GM13976 (cell line): Measurements from ENCODE around the gene CTNNA2.

Source experiments
- DNase-seq: peaks from one replicate; pipeline ENCODE4 v3.0.0; 2012; ENCODE audit warnings: low spot score
- in situ Hi-C: fragments of 300-500 bp; cut with MboI; formaldehyde crosslinking; loops from one replicate; pipeline ENCODE4 v1.12.0; 2022; ENCODE audit warnings: low sequenced_read_pairs, mixed read lengths, inconsistent platforms; ENCODE audit not compliant: unreplicated experiment
- TF ChIP-seq, protein P1 (sequence below): IDR thresholded peaks from 2 replicates; pipeline ENCODE4 v1.5.1; 2012; ENCODE audit warnings: borderline replicate concordance, mild to moderate bottlenecking; ENCODE audit not compliant: insufficient read depth; ENCODE audit errors: extremely low read depth, missing control alignments, control extremely low read depth

The CTNNA2 gene

DNA sequence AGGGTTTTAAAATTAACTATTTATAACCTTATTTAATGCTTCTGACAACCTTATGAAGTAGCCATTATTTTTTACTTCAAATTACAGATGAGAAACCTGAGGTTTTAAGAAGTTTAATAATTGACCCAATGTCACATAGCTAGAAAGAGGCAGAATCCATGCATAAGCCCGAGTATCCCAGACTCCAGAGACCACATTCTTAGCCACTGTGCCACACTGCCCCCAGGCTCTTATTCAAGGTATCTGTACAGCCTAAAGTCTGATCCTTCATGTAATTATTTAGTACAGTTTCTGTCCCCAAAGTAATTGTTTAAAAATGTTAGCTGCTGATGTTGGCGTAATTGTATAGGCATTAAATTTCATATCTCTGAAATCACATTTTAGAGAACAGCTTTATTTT lies 916.4 kb downstream of the CTNNA2 start:
- DNase-seq: no peak
- in situ Hi-C loops: no loop called here
- TF ChIP-seq, protein P1, sequence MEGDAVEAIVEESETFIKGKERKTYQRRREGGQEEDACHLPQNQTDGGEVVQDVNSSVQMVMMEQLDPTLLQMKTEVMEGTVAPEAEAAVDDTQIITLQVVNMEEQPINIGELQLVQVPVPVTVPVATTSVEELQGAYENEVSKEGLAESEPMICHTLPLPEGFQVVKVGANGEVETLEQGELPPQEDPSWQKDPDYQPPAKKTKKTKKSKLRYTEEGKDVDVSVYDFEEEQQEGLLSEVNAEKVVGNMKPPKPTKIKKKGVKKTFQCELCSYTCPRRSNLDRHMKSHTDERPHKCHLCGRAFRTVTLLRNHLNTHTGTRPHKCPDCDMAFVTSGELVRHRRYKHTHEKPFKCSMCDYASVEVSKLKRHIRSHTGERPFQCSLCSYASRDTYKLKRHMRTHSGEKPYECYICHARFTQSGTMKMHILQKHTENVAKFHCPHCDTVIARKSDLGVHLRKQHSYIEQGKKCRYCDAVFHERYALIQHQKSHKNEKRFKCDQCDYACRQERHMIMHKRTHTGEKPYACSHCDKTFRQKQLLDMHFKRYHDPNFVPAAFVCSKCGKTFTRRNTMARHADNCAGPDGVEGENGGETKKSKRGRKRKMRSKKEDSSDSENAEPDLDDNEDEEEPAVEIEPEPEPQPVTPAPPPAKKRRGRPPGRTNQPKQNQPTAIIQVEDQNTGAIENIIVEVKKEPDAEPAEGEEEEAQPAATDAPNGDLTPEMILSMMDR: no peak

GRCh38 chr2:80437959-80438358 lies 925.1 kb downstream of the CTNNA2 start:
- TF ChIP-seq, protein P1: no peak
- no peak for DNase-seq
- in situ Hi-C loops: no loop called here

GRCh38 chr2:80438686-80439085 lies 925.8 kb downstream of the CTNNA2 start:
- no peak for DNase-seq
- in situ Hi-C loops: no loop called here
- TF ChIP-seq, protein P1: no peak

DNA sequence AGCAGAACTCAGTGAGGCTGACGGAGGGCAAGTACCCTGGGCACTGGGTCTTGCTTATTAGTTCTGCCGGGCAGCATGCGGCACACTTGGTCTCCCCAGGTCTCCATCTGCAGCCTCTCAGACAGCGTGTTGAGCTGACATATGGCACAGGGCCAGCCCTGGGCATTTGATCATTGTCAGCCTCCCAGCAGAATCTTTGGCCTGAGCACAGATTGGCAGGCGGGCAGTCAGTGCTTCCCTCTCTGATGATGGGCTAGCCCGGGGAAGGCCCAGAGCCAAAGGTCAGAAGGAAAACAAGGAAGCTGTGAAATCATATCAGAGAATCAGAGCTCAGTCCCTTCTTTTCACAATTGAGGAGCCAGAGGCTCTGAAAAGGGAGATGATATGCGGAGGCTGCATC lies 941.8 kb downstream of the CTNNA2 start:
- in situ Hi-C loops: no loop called here
- DNase-seq: no peak
- TF ChIP-seq, protein P1: no peak

GRCh38 chr2:80459028-80459427 lies 946.2 kb downstream of the CTNNA2 start:
- DNase-seq: no peak
- TF ChIP-seq, protein P1: no peak
- in situ Hi-C loops: no loop called here

GRCh38 chr2:80461505-80462197 lies 948.8 kb downstream of the CTNNA2 start:
- DNase-seq: no peak

DNA sequence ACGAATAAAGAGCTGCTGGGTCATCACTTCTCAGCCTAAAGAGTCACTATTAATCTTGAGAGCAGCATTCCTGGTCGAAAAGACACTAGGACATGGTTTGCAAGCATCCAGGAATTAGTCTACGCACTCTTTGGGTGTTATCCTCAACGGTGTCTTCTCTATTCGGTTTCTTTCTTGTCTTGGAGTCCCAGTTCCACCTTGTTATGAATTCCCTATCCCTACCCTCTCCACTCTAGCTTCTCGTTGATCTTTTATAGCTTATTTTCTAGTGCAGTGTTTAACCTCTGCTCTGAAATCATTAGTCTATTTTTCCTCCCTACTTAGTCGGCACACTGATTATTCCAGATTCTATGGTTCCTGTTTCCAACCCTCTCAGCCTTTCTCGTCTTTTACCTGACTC lies 949.8 kb downstream of the CTNNA2 start:
- in situ Hi-C loops: no loop called here
- TF ChIP-seq, protein P1: no peak
- no peak for DNase-seq

More at GRCh38 chr2:80461505-80462197, 948.8 kb downstream of the CTNNA2 start:
- TF ChIP-seq, protein P1: no peak
- in situ Hi-C loops: no loop called here
